ENCODE measurements around the gene ZSCAN16. TPM values are rescaled to one million over a fixed set of nuclear protein-coding genes. Genes with fewer than 3 reads are reported as not detected.

ZSCAN16 gene
- total and polyA plus RNA-seq, 2 of the 13 experiments (the other 11 are each of a cell fraction or from before 2014, with no cell fraction given), result 5.7 to 12.7 TPM

DNA sequence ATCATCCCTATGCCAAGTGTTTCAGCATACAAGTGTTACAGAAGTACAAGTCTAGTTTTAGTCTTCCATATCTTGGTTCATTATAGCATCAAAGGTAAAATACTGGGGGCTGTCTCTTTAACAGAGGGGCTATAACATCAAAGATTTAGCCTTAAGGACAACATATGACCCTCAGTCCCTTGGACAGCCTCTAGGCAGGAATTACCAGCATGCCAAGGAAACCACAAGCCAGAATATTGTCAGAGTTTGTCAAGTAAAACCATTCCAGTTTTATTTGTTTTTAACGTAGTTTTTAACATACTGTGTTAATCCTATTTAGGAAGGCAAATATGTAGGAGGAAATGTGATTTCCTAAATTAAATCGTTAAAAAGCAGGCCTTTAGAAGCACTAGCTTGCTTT is 35.8 kb downstream of the ZSCAN16 start:
- BruUV-seq (replicated peaks), result no TSS peak
- no peak overlapping the region for H3K27ac ChIP-seq (ENCODE audit: extremely low read length, insufficient read depth, low read length)
- no peak overlapping the region for H3K9ac ChIP-seq (ENCODE audit: insufficient read depth, low read depth, low read length)
- intact Hi-C loops (cut with micrococcal nuclease; ENCODE audit: unreplicated experiment) (loop anchor here (5.0 kb wide), 1 partner anchor 67 kb away; the partner anchor contains the start of gene ZSCAN9), in situ Hi-C loops (cut with HindIII; ENCODE audit: extremely low pct_ligation_motif_present, low pct_unique_long_range_greater_than_20kb) (no loop called here)
- no peaks in the 10 kb centered on the region for H3K79me2 ChIP-seq (ENCODE audit: insufficient read depth, low read length)
- H3K9me3 ChIP-seq (ENCODE audit: low read length), result no peaks in the 10 kb centered on the region
- H2AFZ ChIP-seq (ENCODE audit: low read length), result no peak overlapping the region
- peaks cover 13% of the 10 kb centered on the region for H3K4me1 ChIP-seq (ENCODE audit: insufficient read depth, low read length)
- H3K4me2 ChIP-seq (ENCODE audit: low read depth, low read length), result no peak overlapping the region
- ATAC-seq, result no peak
- ChIA-PET POLR2A (interaction anchor here (0.9 to 2.2 kb wide), 3 partner anchors 11 to 23 kb away, joined by 3 to 24 read pairs (median 3); partner anchors contain the start of gene ZKSCAN8), CTCF (ENCODE audit: low intra/inter-chr PET ratio, low total read pairs) (no interaction called here)
- no peaks in the 10 kb centered on the region for H4K20me1 ChIP-seq (ENCODE audit: insufficient read depth, low read length)
- H3K36me3 ChIP-seq (replicated peaks in 1 of 2; ENCODE audit: control insufficient read depth in 1 of 2, insufficient read depth in 2 of 2, low read length in 2 of 2), result peaks cover 4 to 21% of the 10 kb centered on the region in 2 experiments; a peak in 3 of 5 replicates
- WGBS (ENCODE audit: low lambda C conversion rate), result 55% methylated on average over 2 of the region's 2 CpGs
- no peaks in the 10 kb centered on the region; a peak in 1 of 5 replicates for H3K27me3 ChIP-seq (ENCODE audit: control insufficient read depth in 1 of 2, insufficient read depth in 2 of 2, low read length in 2 of 2)
- TF ChIP-seq RARG (CRISPR knock-in tag; IDR thresholded peaks at IDR 0.05; ENCODE audit: low read depth) (no peak), WIZ (CRISPR knock-in tag; IDR thresholded peaks at IDR 0.05) (no peak), RBM22 (optimal IDR thresholded peaks at IDR 0.05; ENCODE audit: low read length) (peak; percentile 76), ZFX (CRISPR knock-in tag; IDR thresholded peaks at IDR 0.05; ENCODE audit: low read depth) (no peak), AGO2 (optimal IDR thresholded peaks at IDR 0.05; ENCODE audit: low read depth, low read length) (no peak), TBP (CRISPR knock-in tag; IDR thresholded peaks at IDR 0.05) (no peak), ZNF607 (CRISPR knock-in tag; IDR thresholded peaks at IDR 0.05; ENCODE audit: borderline replicate concordance) (no peak), RAD51 (IDR thresholded peaks at IDR 0.05; ENCODE audit: borderline replicate concordance) (no peak)
- H3K4me3 ChIP-seq (replicated peaks in 1 of 3; ENCODE audit: insufficient read depth in 1 of 3, low read depth in 2 of 3, low read length in 3 of 3), result no peak overlapping the region
- no peak for FAIRE-seq
- no peak for DNase-seq (ENCODE audit: low spot score)
